SK-N-SH (cell line): ENCODE measurements around the gene NCKAP5. TPM values are rescaled to one million over a fixed set of nuclear protein-coding genes. Genes with fewer than 3 reads are reported as not detected.

Source experiments
- CTCF ChIA-PET: fragments of 300-600, 350-600 bp; formaldehyde crosslinking; extraction: SDS; loops from one replicate; lab custom pipeline; 2021; lab: Yijun Ruan, JAX
- POLR2A ChIA-PET: fragments of 350-600 bp; sonication (Branson Sonifier 250); formaldehyde crosslinking; extraction: SDS; loops from one replicate; lab custom pipeline; 2020; ENCODE audit warnings: antibody characterized with exemption, inconsistent platforms; lab: Yijun Ruan, JAX
- DNase-seq: peaks from one replicate; pipeline ENCODE4 v3.0.0; 2012
- H2AFZ ChIP-seq: fragments of 200-600 bp; sonication (generic); 2 replicates; pipeline ENCODE4 v1.8.1; 2016; ENCODE audit warnings: antibody characterized with exemption, mild to moderate bottlenecking, low read depth
- H3F3A ChIP-seq: fragments of 200-600 bp; sonication (generic); replicated peaks from 2 replicates; pipeline ENCODE3; 2016; ENCODE audit warnings: antibody characterized with exemption, mild to moderate bottlenecking; ENCODE audit not compliant: insufficient read depth
- H3K27ac ChIP-seq, 2 experiments: fragments of 200-500 bp in 1 of 2; fragments of 200-600 bp in 1 of 2; sonication (Bioruptor generic) in 1 of 2; sonication (generic), shearing (Covaris generic) in 1 of 2; 2 replicates each; pipeline versions ENCODE4 v1.5.1 to v1.6.1; 2014 to 2016; ENCODE audit warnings: low read depth in 2 of 2, inconsistent platforms in 1 of 2, low read length in 1 of 2, mild to moderate bottlenecking in 1 of 2, mixed read lengths in 1 of 2
- H3K27me3 ChIP-seq: fragments of 200-600 bp; sonication (generic), shearing (Covaris generic); 2 replicates; pipeline ENCODE4 v1.6.1; 2016; ENCODE audit warnings: mixed run types; ENCODE audit not compliant: insufficient read depth
- H3K36me3 ChIP-seq, 2 experiments: fragments of 200-500 bp in 1 of 2; fragments of 200-600 bp in 1 of 2; sonication (Bioruptor generic) in 1 of 2; sonication (generic) in 1 of 2; replicated peaks in 1 of 2; 2 replicates each; pipeline versions ENCODE3 to v1.5.1; 2014 to 2016; ENCODE audit warnings: low read length in 1 of 2, mild to moderate bottlenecking in 1 of 2; ENCODE audit not compliant: insufficient read depth in 2 of 2, control insufficient read depth in 1 of 2
- H3K4me1 ChIP-seq, 2 experiments: fragments of 200-500 bp in 1 of 2; fragments of 200-600 bp in 1 of 2; sonication (Bioruptor generic) in 1 of 2; sonication (generic), shearing (Covaris generic) in 1 of 2; 2 replicates each; pipeline versions ENCODE4 v1.5.1 to v1.6.1; 2014 to 2016; ENCODE audit warnings: low read depth in 1 of 2, low read length in 1 of 2, mixed run types in 1 of 2; ENCODE audit not compliant: insufficient read depth in 2 of 2, control insufficient read depth in 1 of 2
- H3K4me2 ChIP-seq: fragments of 200-600 bp; sonication (generic), shearing (Covaris generic); 2 replicates; pipeline ENCODE4 v1.6.1; 2017; ENCODE audit warnings: mixed run types
- H3K4me3 ChIP-seq, 2 experiments: fragments of 200-500 bp in 1 of 2; fragments of 200-600 bp in 1 of 2; sonication (Bioruptor generic) in 1 of 2; sonication (generic), shearing (Covaris generic) in 1 of 2; 2 replicates each; pipeline versions ENCODE4 v1.5.1 to v1.8.1; 2014 to 2016; ENCODE audit warnings: low read depth in 2 of 2, inconsistent platforms in 1 of 2, low read length in 1 of 2, mild to moderate bottlenecking in 1 of 2, mixed read lengths in 1 of 2, moderate library complexity in 1 of 2
- H3K79me2 ChIP-seq: fragments of 200-600 bp; sonication (generic); 2 replicates; pipeline ENCODE4 v1.8.1; 2017; ENCODE audit warnings: mild to moderate bottlenecking; ENCODE audit not compliant: insufficient read depth
- H3K9ac ChIP-seq: fragments of 200-600 bp; sonication (generic); 2 replicates; pipeline ENCODE4 v1.6.1; 2017; ENCODE audit warnings: mixed run types
- H3K9me2 ChIP-seq: fragments of 200-600 bp; sonication (generic); 2 replicates; pipeline ENCODE4 v1.6.1; 2017; ENCODE audit warnings: mixed run types
- H3K9me3 ChIP-seq: fragments of 200-600 bp; sonication (generic); 2 replicates; pipeline ENCODE4 v1.6.1; 2017; ENCODE audit warnings: mixed run types, mild to moderate bottlenecking, moderate library complexity
- H4K20me1 ChIP-seq: fragments of 200-600 bp; sonication (generic); 2 replicates; pipeline ENCODE4 v1.6.1; 2017; ENCODE audit warnings: mild to moderate bottlenecking, mixed run types; ENCODE audit not compliant: insufficient read depth
- CTCF ChIP-seq: fragments of 200-600 bp; sonication (generic); IDR thresholded peaks from 2 replicates; pipeline ENCODE4 v1.6.1; 2017; ENCODE audit warnings: antibody characterized with exemption, mild to moderate bottlenecking, moderate library complexity
- ELF1 ChIP-seq: IDR thresholded peaks from 2 replicates; pipeline ENCODE4 v1.4.0; 2012
- EP300 ChIP-seq, 2 experiments: IDR thresholded peaks; 2 replicates each; pipeline versions ENCODE4 v1.4.0 to v1.6.1; 2012; ENCODE audit warnings: borderline replicate concordance in 1 of 2, low read depth in 1 of 2, low read length in 1 of 2
- EZH2phosphoT487 ChIP-seq: fragments of 200-600 bp; sonication (generic); IDR thresholded peaks from 2 replicates; pipeline ENCODE4 v1.6.1; 2017; ENCODE audit warnings: low read depth, mixed run types, mild to moderate bottlenecking, antibody characterized with exemption, moderate library complexity, borderline replicate concordance
- FOSL2 ChIP-seq: IDR thresholded peaks from 2 replicates; pipeline ENCODE4 v1.4.0; 2012; ENCODE audit warnings: low read depth, mild to moderate bottlenecking, moderate library complexity, borderline replicate concordance
- JUND ChIP-seq: IDR thresholded peaks from 2 replicates; pipeline ENCODE4 v1.4.0; 2012
- MXI1 ChIP-seq: IDR thresholded peaks from 2 replicates; pipeline ENCODE4 v1.6.1; 2012; ENCODE audit warnings: mild to moderate bottlenecking, low read depth, low read length, improper control_type of control experiment
- RXRA ChIP-seq: IDR thresholded peaks from 2 replicates; pipeline ENCODE4 v1.4.0; 2012; ENCODE audit warnings: low read depth, mild to moderate bottlenecking, borderline replicate concordance
- SMC3 ChIP-seq: IDR thresholded peaks from 2 replicates; pipeline ENCODE4 v1.6.1; 2012; ENCODE audit warnings: low read depth, low read length, improper control_type of control experiment
- WGBS: methylation state at CpG from one replicate; pipeline ENCODE4 v1.1.6; 2017; ENCODE audit warnings: low lambda C conversion rate; 5-methylcytosine and 5-hydroxymethylcytosine counted together
- polyA plus RNA-seq, 3 experiments: library from polyadenylated mRNA; depleted of rRNA; stranded (reverse); fragments of >200 nt; gene quantifications; 2 replicates each; pipeline ENCODE4 v1.2.3, GENCODE V29; 2012
- TF ChIP-seq, protein P1 (sequence below): fragments of 150-350 bp; IDR thresholded peaks from 2 replicates; pipeline ENCODE4 v1.6.1; 2017; ENCODE audit warnings: antibody characterized with exemption, low read length, low read depth, borderline replicate concordance
- TF ChIP-seq, protein P2 (sequence below): IDR thresholded peaks from 2 replicates; pipeline ENCODE4 v1.6.1; 2012; ENCODE audit warnings: mild to moderate bottlenecking, low read depth, low read length, moderate library complexity
- TF ChIP-seq, protein P3 (sequence below): IDR thresholded peaks from 2 replicates; pipeline ENCODE4; 2012
- TF ChIP-seq, protein P4 (sequence below): IDR thresholded peaks from 2 replicates; pipeline ENCODE4 v1.4.0; 2012; ENCODE audit warnings: low read depth

Gene NCKAP5
- polyA plus RNA-seq, 1 of the 3 experiments (the other 2 are of a cell fraction), result 0.02 TPM

DNA sequence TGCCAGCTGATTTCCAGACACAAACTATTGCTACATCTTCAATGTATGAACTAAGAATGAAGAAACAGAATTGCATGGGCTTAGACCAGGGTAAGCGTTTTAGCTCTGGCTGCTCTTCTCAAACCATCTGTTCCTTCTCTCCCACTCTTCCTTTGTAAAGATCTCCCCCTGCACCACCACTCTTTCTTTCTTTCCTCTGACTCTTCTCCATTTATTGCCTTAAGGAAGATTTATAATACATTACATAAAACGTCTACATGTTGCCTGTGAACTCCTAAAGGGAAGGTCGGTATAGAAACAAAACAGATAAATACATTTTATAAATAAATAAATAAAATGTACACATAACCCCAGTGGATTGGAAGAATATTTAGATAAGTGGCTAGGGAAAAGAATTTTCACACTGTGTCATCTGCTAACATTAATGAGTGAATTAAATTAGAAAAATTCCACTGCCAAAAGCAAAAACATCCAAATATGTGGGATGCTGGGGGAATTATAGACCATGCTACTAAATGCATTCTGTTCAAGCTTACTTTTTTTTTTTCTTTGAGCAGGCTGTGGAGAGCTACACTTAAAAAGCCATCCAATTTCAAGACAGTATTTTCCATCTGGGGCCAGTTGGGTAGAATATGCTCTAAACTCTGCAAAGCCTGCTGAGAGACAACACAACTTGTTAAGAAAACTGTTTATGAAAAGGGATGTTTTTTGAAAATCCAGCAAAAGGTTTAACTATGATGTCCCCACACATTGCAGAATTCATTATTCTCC is 41.5 kb downstream of the NCKAP5 start:
- no peaks in the 10 kb centered on the region for H3K9me2 ChIP-seq
- H3K4me2 ChIP-seq, result no peak overlapping the region
- no peaks in the 10 kb centered on the region for H3K36me3 ChIP-seq
- no peaks in the 10 kb centered on the region for H4K20me1 ChIP-seq
- WGBS, result 58% methylated on average over 3 of the region's 3 CpGs
- no peaks in the 10 kb centered on the region for H3K9me3 ChIP-seq
- no peak overlapping the region for H2AFZ ChIP-seq
- ChIA-PET POLR2A (no interaction called here), CTCF (interaction anchor here (1.0 kb wide), 1 partner anchor 142 kb away, joined by 3 read pairs; no protein-coding TSS in a partner anchor)
- no peaks in the 10 kb centered on the region for H3K79me2 ChIP-seq
- no peak overlapping the region for H3K4me3 ChIP-seq
- H3K27ac ChIP-seq, result no peak overlapping the region
- no peaks in the 10 kb centered on the region for H3F3A ChIP-seq
- H3K27me3 ChIP-seq, result no peaks in the 10 kb centered on the region
- H3K9ac ChIP-seq, result no peak overlapping the region
- DNase-seq, result no peak
- TF ChIP-seq EZH2phosphoT487 (no peak), RXRA (no peak), FOSL2 (no peak), MXI1 (no peak), EP300 (IDR thresholded peaks at IDR 0.05; ENCODE audit: borderline replicate concordance in 1 of 2, low read depth in 1 of 2, low read length in 1 of 2) (no peak), SMC3 (no peak), JUND (no peak), CTCF (no peak), ELF1 (no peak)
- TF ChIP-seq, protein P1, sequence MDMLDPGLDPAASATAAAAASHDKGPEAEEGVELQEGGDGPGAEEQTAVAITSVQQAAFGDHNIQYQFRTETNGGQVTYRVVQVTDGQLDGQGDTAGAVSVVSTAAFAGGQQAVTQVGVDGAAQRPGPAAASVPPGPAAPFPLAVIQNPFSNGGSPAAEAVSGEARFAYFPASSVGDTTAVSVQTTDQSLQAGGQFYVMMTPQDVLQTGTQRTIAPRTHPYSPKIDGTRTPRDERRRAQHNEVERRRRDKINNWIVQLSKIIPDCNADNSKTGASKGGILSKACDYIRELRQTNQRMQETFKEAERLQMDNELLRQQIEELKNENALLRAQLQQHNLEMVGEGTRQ, result no peak
- TF ChIP-seq, protein P2, sequence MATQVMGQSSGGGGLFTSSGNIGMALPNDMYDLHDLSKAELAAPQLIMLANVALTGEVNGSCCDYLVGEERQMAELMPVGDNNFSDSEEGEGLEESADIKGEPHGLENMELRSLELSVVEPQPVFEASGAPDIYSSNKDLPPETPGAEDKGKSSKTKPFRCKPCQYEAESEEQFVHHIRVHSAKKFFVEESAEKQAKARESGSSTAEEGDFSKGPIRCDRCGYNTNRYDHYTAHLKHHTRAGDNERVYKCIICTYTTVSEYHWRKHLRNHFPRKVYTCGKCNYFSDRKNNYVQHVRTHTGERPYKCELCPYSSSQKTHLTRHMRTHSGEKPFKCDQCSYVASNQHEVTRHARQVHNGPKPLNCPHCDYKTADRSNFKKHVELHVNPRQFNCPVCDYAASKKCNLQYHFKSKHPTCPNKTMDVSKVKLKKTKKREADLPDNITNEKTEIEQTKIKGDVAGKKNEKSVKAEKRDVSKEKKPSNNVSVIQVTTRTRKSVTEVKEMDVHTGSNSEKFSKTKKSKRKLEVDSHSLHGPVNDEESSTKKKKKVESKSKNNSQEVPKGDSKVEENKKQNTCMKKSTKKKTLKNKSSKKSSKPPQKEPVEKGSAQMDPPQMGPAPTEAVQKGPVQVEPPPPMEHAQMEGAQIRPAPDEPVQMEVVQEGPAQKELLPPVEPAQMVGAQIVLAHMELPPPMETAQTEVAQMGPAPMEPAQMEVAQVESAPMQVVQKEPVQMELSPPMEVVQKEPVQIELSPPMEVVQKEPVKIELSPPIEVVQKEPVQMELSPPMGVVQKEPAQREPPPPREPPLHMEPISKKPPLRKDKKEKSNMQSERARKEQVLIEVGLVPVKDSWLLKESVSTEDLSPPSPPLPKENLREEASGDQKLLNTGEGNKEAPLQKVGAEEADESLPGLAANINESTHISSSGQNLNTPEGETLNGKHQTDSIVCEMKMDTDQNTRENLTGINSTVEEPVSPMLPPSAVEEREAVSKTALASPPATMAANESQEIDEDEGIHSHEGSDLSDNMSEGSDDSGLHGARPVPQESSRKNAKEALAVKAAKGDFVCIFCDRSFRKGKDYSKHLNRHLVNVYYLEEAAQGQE, result no peak
- TF ChIP-seq, protein P3, sequence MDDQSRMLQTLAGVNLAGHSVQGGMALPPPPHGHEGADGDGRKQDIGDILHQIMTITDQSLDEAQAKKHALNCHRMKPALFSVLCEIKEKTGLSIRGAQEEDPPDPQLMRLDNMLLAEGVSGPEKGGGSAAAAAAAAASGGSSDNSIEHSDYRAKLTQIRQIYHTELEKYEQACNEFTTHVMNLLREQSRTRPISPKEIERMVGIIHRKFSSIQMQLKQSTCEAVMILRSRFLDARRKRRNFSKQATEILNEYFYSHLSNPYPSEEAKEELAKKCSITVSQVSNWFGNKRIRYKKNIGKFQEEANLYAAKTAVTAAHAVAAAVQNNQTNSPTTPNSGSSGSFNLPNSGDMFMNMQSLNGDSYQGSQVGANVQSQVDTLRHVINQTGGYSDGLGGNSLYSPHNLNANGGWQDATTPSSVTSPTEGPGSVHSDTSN, result no peak
- TF ChIP-seq, protein P4, sequence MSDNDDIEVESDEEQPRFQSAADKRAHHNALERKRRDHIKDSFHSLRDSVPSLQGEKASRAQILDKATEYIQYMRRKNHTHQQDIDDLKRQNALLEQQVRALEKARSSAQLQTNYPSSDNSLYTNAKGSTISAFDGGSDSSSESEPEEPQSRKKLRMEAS, result no peak
- peaks cover 0 to 26% of the 10 kb centered on the region in 2 experiments; a peak in 1 of 4 replicates for H3K4me1 ChIP-seq
